ENCODE measurements around the gene PLIN4. TPM values are rescaled to one million over a fixed set of nuclear protein-coding genes. Genes with fewer than 3 reads are reported as not detected.

PLIN4 gene
- total RNA-seq, 2 experiments from 2014 or later = 0.05 TPM; not detected in 1

- H3K27me3 Mint-ChIP-seq = no peaks in the 10 kb centered on the region
- ChIA-PET CTCF (interaction anchor here (1.2 kb wide), 1 partner anchor 22 kb away, joined by 4 read pairs; no protein-coding TSS in a partner anchor), POLR2A (no interaction called here)
- ATAC-seq (no peak), DNase-seq (no peak)
- intact Hi-C loops (cut with micrococcal nuclease) = no loop called here
- no peak for TF ChIP-seq CTCF (IDR thresholded peaks at IDR 0.05)
- no peaks in the 10 kb centered on the region for H3K9me3 Mint-ChIP-seq
- H3K4me3 Mint-ChIP-seq = no peak overlapping the region
- H3K4me1 Mint-ChIP-seq (ENCODE audit: low read depth) = peaks cover 8% of the 10 kb centered on the region
- no peak overlapping the region for H3K27ac Mint-ChIP-seq
- peaks cover 3% of the 10 kb centered on the region for H3K36me3 Mint-ChIP-seq (ENCODE audit: low read depth)
Measured at GRCh38 chr19:4503132-4503824, 15.0 kb downstream of the PLIN4 start.

- H3K36me3 Mint-ChIP-seq (ENCODE audit: low read depth) = peaks cover 3% of the 10 kb centered on the region
- H3K27me3 Mint-ChIP-seq = no peaks in the 10 kb centered on the region
- POLR2A ChIA-PET = no interaction called here
- ATAC-seq (no peak), DNase-seq (no peak)
- CTCF ChIA-PET = interaction anchor here (1.2 kb wide), 1 partner anchor 23 kb away, joined by 4 read pairs; no protein-coding TSS in a partner anchor
- intact Hi-C loops (cut with micrococcal nuclease) = no loop called here
- H3K27ac Mint-ChIP-seq = no peak overlapping the region
- no peak overlapping the region for H3K4me3 Mint-ChIP-seq
- H3K4me1 Mint-ChIP-seq (ENCODE audit: low read depth) = peaks cover 8% of the 10 kb centered on the region
- TF ChIP-seq CTCF (IDR thresholded peaks at IDR 0.05) = no peak
- no peaks in the 10 kb centered on the region for H3K9me3 Mint-ChIP-seq
Measured at GRCh38 chr19:4502282-4503131, 15.8 kb downstream of the PLIN4 start.

- ChIA-PET CTCF (no interaction called here), POLR2A (no interaction called here)
- TF ChIP-seq CTCF (IDR thresholded peaks at IDR 0.05) = no peak
- Mint-ChIP-seq H3K36me3 (ENCODE audit: low read depth) (peaks cover 3% of the 10 kb centered on the region), H3K4me1 (ENCODE audit: low read depth) (peaks cover 6% of the 10 kb centered on the region), H3K9me3 (no peaks in the 10 kb centered on the region), H3K27me3 (no peaks in the 10 kb centered on the region), H3K27ac (no peak overlapping the region), H3K4me3 (no peak overlapping the region)
- intact Hi-C loops (cut with micrococcal nuclease) = no loop called here
- no peak for ATAC-seq
- DNase-seq = no peak
Measured at GRCh38 chr19:4501691-4502090, 16.6 kb downstream of the PLIN4 start.

GRCh38 chr19:4500841-4501591 is 17.3 kb downstream of the PLIN4 start:
- no peak overlapping the region for H3K27ac Mint-ChIP-seq
- DNase-seq (no peak), ATAC-seq (no peak)
- intact Hi-C loops (cut with micrococcal nuclease) = no loop called here
- no peaks in the 10 kb centered on the region for H3K4me1 Mint-ChIP-seq (ENCODE audit: low read depth)
- POLR2A ChIA-PET = no interaction called here
- CTCF ChIA-PET = no interaction called here
- no peaks in the 10 kb centered on the region for H3K27me3 Mint-ChIP-seq
- no peaks in the 10 kb centered on the region for H3K36me3 Mint-ChIP-seq (ENCODE audit: low read depth)
- no peak overlapping the region for H3K4me3 Mint-ChIP-seq
- H3K9me3 Mint-ChIP-seq = no peaks in the 10 kb centered on the region
- TF ChIP-seq CTCF (IDR thresholded peaks at IDR 0.05) = no peak
